Measurements from ENCODE around the gene CARHSP1.

CARHSP1 gene

DNA sequence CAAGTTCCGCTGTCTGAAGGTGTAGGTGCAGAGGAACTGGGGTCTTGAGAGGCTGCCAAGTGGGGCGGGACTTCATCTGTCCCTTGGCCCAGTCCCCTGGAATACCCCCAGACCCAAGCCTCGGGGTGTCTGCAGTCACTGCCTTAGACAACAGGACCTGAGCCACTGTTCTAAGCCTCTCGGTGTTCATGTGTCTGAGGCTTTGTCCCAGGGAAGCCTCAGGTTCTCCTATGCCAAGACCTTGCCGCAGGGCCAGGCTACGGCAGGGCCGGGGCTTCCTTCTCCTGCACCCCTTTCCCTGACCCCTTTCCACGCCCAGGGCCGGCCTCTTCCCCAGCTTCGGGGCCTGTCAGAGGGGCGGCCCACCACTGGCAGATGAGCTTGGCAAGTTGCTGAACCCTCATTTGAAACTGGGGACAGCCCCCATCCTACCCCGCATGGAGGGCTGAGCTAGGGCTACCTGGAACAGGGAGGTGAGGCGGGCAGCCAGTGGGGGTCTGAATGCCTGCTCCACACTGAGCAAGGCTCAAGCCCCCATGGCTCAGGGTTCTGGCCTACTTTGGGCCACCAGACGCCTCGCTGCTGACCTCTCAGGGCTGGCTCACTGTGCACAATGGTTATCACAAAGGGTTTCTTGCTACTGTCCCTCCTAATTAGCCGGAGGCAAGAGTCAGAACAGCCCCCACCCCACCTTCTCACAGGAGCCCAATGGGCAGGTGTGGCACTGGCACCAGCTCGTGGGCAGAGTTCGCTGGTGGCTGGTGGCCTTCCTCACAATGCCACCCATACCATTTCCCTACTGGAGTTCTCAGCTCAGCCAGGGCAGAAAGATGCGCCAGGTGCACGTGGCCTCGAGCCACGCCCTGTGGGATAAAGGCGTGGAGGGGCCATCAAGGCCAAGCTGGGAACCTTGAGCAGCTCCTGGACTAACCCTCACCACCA lies 20.4 kb upstream of the CARHSP1 start:
- Histone ChIP-seq H3K4me3 (ENCODE audit: low read depth, low read length) (no peak overlapping the region), H3K9me3 (no peaks in the 10 kb centered on the region), H3K4me1 (peaks cover 34% of the 10 kb centered on the region), H3K27me3 (no peaks in the 10 kb centered on the region), H3K36me3 (peaks cover 52% of the 10 kb centered on the region)
- TF ChIP-seq, protein P1, sequence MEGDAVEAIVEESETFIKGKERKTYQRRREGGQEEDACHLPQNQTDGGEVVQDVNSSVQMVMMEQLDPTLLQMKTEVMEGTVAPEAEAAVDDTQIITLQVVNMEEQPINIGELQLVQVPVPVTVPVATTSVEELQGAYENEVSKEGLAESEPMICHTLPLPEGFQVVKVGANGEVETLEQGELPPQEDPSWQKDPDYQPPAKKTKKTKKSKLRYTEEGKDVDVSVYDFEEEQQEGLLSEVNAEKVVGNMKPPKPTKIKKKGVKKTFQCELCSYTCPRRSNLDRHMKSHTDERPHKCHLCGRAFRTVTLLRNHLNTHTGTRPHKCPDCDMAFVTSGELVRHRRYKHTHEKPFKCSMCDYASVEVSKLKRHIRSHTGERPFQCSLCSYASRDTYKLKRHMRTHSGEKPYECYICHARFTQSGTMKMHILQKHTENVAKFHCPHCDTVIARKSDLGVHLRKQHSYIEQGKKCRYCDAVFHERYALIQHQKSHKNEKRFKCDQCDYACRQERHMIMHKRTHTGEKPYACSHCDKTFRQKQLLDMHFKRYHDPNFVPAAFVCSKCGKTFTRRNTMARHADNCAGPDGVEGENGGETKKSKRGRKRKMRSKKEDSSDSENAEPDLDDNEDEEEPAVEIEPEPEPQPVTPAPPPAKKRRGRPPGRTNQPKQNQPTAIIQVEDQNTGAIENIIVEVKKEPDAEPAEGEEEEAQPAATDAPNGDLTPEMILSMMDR (IDR thresholded peaks at IDR 0.05; ENCODE audit: low read depth, low read length) = no peak
- no peak for DNase-seq

DNA sequence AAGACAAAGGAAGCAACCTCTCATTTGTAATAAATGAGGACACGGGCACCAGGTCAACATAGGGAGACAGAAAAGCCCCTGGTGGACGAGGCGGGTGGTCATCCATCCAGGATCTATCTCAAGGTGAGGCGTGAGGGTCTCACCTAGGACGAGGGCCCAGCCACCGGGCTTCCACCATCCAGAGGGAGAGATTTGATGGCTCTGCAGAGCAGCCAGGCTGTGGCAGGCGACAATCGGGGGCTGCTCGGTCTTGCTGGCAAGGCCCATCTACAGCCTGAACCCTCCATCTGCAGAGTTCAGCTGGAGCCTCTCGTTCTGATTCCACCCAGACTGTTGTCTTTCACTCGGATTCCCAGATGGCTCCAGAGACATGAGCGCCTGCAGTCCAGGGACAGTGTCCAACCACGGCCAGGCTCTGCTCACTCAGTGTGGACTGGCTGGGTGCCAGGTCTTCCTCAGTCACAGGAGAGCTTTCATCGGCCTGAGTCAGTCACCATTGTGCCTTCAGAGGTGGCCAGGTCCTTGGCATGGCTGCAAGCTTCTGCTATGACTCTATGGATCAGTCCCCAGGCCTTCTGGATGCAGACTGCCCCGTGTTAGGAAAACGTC lies 19.2 kb upstream of the CARHSP1 start:
- no peaks in the 10 kb centered on the region for H3K27me3 ChIP-seq
- H3K4me3 ChIP-seq (ENCODE audit: low read depth, low read length) = no peak overlapping the region
- DNase-seq = peak; percentile 94
- no peaks in the 10 kb centered on the region for H3K9me3 ChIP-seq
- peaks cover 41% of the 10 kb centered on the region for H3K36me3 ChIP-seq
- peaks cover 22% of the 10 kb centered on the region for H3K4me1 ChIP-seq
- TF ChIP-seq, protein P1 (IDR thresholded peaks at IDR 0.05; ENCODE audit: low read depth, low read length) = no peak

DNA sequence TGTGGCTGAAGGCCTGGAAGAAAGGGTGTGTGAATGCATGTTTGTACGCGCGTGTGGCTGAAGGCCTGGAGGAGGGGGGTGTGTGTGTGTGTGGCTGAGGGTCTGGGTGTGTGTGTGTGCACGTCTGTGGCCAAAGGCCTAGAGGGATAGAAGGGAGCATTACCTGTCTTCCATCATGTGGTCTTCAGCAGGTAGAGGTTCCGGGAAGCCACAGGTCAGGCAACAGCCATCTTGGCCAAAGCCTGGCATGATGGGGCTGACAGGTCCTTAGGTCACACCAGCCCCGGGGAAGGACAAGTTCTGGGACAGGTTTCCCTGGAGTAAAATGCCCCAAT lies 18.6 kb upstream of the CARHSP1 start:
- Histone ChIP-seq H3K9me3 (no peaks in the 10 kb centered on the region), H3K36me3 (peaks cover 41% of the 10 kb centered on the region), H3K27me3 (no peaks in the 10 kb centered on the region), H3K4me1 (peaks cover 21% of the 10 kb centered on the region), H3K4me3 (ENCODE audit: low read depth, low read length) (no peak overlapping the region)
- no peak for DNase-seq
- TF ChIP-seq, protein P1 (IDR thresholded peaks at IDR 0.05; ENCODE audit: low read depth, low read length) = no peak

DNA sequence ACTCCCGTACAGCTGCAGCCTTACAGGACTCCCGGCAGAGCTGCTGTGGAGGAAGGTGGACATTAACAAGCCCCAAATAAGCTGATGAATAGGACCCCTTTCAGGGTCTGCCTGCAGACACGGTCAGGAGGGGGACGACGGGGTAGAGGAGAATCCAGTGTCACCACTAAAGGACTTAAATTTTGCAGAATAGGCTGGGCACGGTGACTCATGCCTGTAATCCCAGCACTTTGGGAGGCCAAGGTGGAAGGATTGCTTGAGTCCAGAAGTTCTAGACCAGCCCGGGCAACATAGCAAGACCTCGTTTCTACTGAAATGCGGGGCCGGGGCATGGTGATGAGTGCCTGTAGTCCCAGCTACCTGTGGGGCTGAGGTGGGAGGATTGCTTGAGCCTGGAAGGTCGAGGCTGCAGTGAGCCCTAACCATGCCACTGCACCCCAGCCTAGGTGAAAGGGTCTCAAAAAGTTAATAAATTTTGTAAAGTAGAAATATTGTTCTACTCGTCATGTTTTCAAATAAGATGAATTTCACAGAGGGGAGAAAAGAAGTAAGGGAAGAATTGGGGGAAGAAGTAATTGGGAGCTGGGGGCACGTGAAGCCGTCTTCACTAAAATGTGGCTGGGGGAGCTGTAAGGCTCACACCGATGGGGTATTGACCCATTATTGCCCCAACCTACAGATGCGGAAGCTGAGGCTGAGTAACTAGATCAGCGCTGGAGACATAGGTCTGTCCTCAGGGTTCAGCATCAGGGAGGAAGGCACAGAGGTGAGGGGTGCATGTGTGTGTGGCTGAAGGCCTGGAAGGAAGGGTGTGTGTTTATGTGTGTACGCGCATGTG lies 18.0 kb upstream of the CARHSP1 start:
- H3K36me3 ChIP-seq = peaks cover 36% of the 10 kb centered on the region
- H3K27me3 ChIP-seq = no peaks in the 10 kb centered on the region
- no peaks in the 10 kb centered on the region for H3K9me3 ChIP-seq
- H3K4me3 ChIP-seq (ENCODE audit: low read depth, low read length) = no peak overlapping the region
- H3K4me1 ChIP-seq = peaks cover 21% of the 10 kb centered on the region
- no peak for DNase-seq
- TF ChIP-seq, protein P1 (IDR thresholded peaks at IDR 0.05; ENCODE audit: low read depth, low read length) = no peak

DNA sequence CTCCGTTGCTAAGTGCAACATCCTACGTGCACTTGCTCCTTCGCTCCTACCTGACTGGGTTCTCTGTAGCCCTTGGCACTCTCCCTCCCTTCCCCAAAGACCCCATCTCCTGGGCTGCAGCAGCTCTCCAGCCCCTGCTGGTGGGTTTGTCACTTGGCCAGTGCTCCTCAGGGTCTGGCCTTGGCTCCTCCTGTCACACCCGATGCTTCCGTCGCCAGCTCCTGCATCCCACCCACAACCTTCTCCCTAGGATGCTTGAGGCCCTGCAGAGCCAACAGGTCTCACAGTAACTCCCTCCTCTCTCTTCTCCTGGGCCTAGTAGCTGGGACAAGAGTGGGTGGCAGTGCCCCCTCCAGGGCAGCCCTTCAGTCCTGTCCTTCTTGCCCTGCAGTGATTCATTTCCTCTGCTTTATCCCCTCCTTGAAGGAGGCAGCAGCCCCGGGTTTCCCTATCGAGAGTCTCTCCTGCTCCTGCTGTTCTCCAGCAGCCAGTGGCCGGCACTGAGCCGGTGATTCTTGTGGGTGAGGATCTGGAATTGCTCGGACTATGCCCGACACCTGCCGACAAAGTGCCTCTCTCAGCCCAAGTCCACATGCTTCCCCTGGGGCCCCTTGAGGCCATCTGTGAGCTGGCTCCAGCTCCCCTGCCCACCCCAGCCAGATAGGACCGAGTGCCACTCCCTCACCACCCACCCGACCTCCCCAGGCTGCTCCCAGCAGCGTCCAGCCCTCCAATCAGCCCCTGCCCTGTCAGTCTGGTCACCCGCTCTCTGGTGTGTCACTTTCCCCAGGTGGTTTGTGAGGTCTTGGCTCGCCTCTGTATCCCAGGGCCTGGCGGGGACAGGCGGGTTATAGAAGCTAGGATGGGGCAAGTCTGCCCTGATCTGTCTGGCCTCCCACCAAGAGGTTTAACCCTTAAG lies 17.1 kb upstream of the CARHSP1 start:
- H3K4me3 ChIP-seq (ENCODE audit: low read depth, low read length) = no peak overlapping the region
- H3K9me3 ChIP-seq = no peaks in the 10 kb centered on the region
- peaks cover 21% of the 10 kb centered on the region for H3K4me1 ChIP-seq
- no peaks in the 10 kb centered on the region for H3K27me3 ChIP-seq
- peaks cover 27% of the 10 kb centered on the region for H3K36me3 ChIP-seq
- TF ChIP-seq, protein P1 (IDR thresholded peaks at IDR 0.05; ENCODE audit: low read depth, low read length) = peak; percentile 15; the same call in 1 of the 2 replicates
- peak; percentile 74 for DNase-seq
